Sigmoid colon (tissue), 7 donors: ENCODE measurements around the gene POLR2H. TPM values are rescaled to one million over a fixed set of nuclear protein-coding genes. Genes with fewer than 3 reads are reported as not detected.

Source experiments
- DNase-seq: peaks from one replicate; pipeline ENCODE4 v3.0.0-alpha.2; 2019
- H3K27ac ChIP-seq, 4 donors: fragments of 200-600 bp; sonication (generic); one replicate each; pipeline ENCODE4 v1.5.1; 2016 to 2019; ENCODE audit warnings: mild to moderate bottlenecking in 1 of 4
- H3K27me3 ChIP-seq, 3 donors: fragments of 200-600 bp; sonication (generic); one replicate each; pipeline ENCODE4 v1.5.1; 2019; ENCODE audit warnings: mild to moderate bottlenecking in 1 of 3
- H3K36me3 ChIP-seq, 4 donors: fragments of 200-600 bp; sonication (generic); one replicate each; pipeline ENCODE4 v1.5.1; 2016 to 2019
- H3K4me1 ChIP-seq, 4 donors: fragments of 200-600 bp; sonication (generic); one replicate each; pipeline ENCODE4 v1.5.1; 2017 to 2019
- H3K4me3 ChIP-seq, 4 donors: fragments of 200-600 bp; sonication (generic); one replicate each; pipeline ENCODE4 v1.5.1; 2017 to 2019; ENCODE audit warnings: mild to moderate bottlenecking in 2 of 4, moderate library complexity in 1 of 4
- H3K9me3 ChIP-seq, 4 donors: fragments of 200-600 bp in 3 of 4; sonication (generic) in 3 of 4; one replicate each; pipeline versions ENCODE4 v1.5.1 to v1.6.1; 2013 to 2019
- EP300 ChIP-seq, 4 donors: sonication (generic); formaldehyde crosslinking; IDR thresholded peaks; one replicate each; pipeline ENCODE4 v1.6.1; 2017; ENCODE audit warnings: antibody characterized with exemption in 4 of 4
- POLR2A ChIP-seq, 2 donors: fragments of 450-650 bp; IDR thresholded peaks; one replicate each; pipeline ENCODE4 v1.6.1; 2016; ENCODE audit warnings: antibody characterized with exemption in 2 of 2, mild to moderate bottlenecking in 2 of 2, moderate library complexity in 2 of 2
- POLR2AphosphoS5 ChIP-seq, 4 donors: sonication (generic); formaldehyde crosslinking; IDR thresholded peaks; one replicate each; pipeline ENCODE4 v1.6.1; 2017; ENCODE audit warnings: antibody characterized with exemption in 4 of 4
- WGBS, 2 donors: extraction: QIAGEN DNeasy Blood & Tissue Kit; methylation state at CpG; one replicate each; pipeline ENCODE4 v1.1.7; 2013; 5-methylcytosine and 5-hydroxymethylcytosine counted together
- intact Hi-C: fragments of 100-400 bp; cut with DNase I; formaldehyde crosslinking; loops from one replicate; pipeline ENCODE4 v1.15.1; 2023
- polyA plus RNA-seq, 3 donors: library from polyadenylated mRNA; stranded (reverse); fragments of 200-250 nt; gene quantifications; one replicate each; pipeline ENCODE4 v1.2.3, GENCODE V29; 2013
- total RNA-seq, 4 donors: library from RNA; depleted of rRNA; stranded (reverse); fragments of >200 nt; gene quantifications; one replicate each; pipeline ENCODE4 v1.1.0, GENCODE V29; 2016
- TF ChIP-seq, protein P1 (sequence below), 4 experiments: fragments of 450-650 bp in 3 of 4; fragments of 200-600 bp in 1 of 4; IDR thresholded peaks; one replicate each; pipeline ENCODE4 v1.5.1; 2016 to 2019; ENCODE audit warnings: antibody characterized with exemption in 4 of 4, mild to moderate bottlenecking in 3 of 4, moderate library complexity in 2 of 4
- donor health status: healthy with polysubstance abuse.
- donor health status: Bipolar disorder and iron deficiency.
- donor health status: healthy.

POLR2H gene
- total and polyA plus RNA-seq, 7 donors = 53.2 to 162 (median 92.5) TPM

DNA sequence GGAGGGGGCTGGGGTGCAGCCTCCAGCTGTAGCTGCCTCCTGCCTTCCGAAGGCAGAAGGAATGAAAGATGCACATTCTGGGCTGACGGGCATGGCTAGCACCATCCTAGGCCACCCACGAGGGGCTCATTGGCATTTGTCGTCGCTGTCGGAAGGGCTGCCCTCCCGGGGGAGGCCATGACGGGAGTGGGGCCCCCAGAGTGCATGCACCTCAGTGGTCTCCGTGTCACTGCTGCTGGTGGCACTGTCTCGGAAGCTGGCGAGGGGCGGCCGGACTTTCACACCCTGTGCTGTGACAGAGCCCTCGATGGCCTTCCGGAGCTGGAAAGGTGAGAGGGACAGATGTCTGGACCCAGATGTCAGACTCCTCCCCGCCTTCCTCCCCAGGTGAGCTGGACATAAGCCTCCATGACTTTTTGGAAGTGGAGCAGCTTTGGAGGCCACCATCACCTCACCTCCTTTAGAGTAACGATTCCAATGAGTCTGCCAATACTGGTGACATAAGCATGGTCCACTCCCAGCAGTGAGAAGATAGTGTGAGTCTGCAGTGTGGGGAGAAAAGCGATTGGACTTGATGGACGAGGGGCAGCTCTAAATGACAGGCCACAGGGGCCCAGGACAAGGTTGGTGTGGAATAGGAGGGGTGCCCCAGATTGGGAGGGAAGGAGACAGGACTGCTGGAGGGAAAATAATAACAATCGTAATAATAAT lies 14.9 kb upstream of the POLR2H start:
- Histone ChIP-seq H3K4me1 (peaks cover 0 to 20% (median 4%) of the 10 kb centered on the region in 4 donors), H3K27ac (peak overlapping the region in 1 of 4 donors; percentile 17), H3K9me3 (no peaks in the 10 kb centered on the region), H3K27me3 (no peaks in the 10 kb centered on the region), H3K36me3 (peaks cover 25 to 40% (median 35%) of the 10 kb centered on the region in 4 donors), H3K4me3 (no peak overlapping the region)
- no peak for DNase-seq
- TF ChIP-seq POLR2A (IDR thresholded peaks at IDR 0.05) (no peak), EP300 (IDR thresholded peaks at IDR 0.05) (no peak), POLR2AphosphoS5 (IDR thresholded peaks at IDR 0.05) (no peak)
- TF ChIP-seq, protein P1, sequence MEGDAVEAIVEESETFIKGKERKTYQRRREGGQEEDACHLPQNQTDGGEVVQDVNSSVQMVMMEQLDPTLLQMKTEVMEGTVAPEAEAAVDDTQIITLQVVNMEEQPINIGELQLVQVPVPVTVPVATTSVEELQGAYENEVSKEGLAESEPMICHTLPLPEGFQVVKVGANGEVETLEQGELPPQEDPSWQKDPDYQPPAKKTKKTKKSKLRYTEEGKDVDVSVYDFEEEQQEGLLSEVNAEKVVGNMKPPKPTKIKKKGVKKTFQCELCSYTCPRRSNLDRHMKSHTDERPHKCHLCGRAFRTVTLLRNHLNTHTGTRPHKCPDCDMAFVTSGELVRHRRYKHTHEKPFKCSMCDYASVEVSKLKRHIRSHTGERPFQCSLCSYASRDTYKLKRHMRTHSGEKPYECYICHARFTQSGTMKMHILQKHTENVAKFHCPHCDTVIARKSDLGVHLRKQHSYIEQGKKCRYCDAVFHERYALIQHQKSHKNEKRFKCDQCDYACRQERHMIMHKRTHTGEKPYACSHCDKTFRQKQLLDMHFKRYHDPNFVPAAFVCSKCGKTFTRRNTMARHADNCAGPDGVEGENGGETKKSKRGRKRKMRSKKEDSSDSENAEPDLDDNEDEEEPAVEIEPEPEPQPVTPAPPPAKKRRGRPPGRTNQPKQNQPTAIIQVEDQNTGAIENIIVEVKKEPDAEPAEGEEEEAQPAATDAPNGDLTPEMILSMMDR (IDR thresholded peaks at IDR 0.05) = no peak
- WGBS, 2 donors = 93 to 95% methylated on average over 20 of the region's 20 CpGs
- intact Hi-C loops = no loop called here

DNA sequence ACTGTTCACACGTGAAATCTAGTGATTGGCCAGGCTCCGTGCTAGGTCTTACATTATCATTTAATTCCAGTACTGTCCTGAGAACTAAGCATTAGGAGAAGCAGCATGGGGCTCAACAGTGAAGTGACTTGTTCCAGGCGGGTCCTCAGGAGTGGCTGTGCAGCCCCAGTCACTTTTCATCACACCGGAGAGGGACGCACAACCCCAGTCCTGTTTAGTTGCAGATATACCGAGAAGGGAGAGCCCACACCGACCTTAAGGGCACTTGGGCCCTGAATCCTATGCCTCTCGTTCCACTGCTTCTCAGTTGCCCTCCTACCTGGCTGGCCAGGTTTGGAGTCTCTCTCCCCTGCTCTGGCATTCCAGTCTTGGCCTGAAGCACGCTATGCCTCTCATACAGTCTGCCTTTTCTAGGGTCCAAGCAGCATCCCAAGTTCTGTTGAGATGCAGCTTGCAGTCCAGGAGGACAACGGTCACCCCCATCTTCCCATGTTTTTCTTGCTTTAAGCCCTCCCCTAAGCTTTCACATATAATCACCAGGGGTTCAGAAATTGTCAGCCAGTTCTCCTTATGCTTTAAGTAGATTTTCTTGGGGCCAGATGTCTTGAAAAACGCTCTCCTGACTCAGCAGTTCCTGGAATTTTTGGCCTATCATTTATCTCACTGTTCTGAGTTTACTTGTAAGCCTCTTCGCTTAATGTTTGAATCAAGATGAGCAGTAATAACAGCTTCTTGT lies 14.0 kb upstream of the POLR2H start:
- intact Hi-C loops = no loop called here
- WGBS, 2 donors = 75 to 87% methylated on average over 12 of the region's 12 CpGs

DNA sequence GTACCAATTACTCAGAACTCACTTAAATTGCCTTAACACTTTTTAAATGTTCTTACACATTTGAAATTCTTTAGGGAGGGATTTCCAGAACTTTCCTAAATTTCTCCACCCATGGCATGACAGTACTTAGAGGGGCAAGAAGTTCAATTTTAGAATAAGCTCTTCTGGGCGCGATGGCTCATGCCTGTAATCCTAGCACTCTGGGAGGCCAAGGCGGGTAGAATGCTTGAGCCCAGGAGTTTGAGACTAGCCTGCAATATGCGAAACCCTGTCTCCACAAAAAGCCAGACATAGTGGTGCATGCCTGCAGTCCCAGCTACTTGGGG lies 13.5 kb upstream of the POLR2H start:
- Histone ChIP-seq H3K4me3 (no peak overlapping the region), H3K27ac (no peak overlapping the region), H3K27me3 (no peaks in the 10 kb centered on the region), H3K36me3 (peaks cover 11 to 26% (median 22%) of the 10 kb centered on the region in 4 donors), H3K4me1 (peaks cover 0 to 20% (median 4%) of the 10 kb centered on the region in 4 donors), H3K9me3 (no peaks in the 10 kb centered on the region)
- intact Hi-C loops = no loop called here
- no peak for DNase-seq
- TF ChIP-seq, protein P1 (IDR thresholded peaks at IDR 0.05) = no peak
- TF ChIP-seq EP300 (IDR thresholded peaks at IDR 0.05) = no peak
- TF ChIP-seq POLR2A (IDR thresholded peaks at IDR 0.05) = no peak
- TF ChIP-seq POLR2AphosphoS5 (IDR thresholded peaks at IDR 0.05) = no peak
- WGBS, 2 donors = 83 to 89% methylated on average over 4 of the region's 4 CpGs

More for the DNA sequence above, 14.0 kb upstream of the POLR2H start:
- peaks cover 17 to 31% (median 26%) of the 10 kb centered on the region in 4 donors for H3K36me3 ChIP-seq
- H3K4me3 ChIP-seq = no peak overlapping the region
- no peaks in the 10 kb centered on the region for H3K9me3 ChIP-seq
- H3K27me3 ChIP-seq = no peaks in the 10 kb centered on the region
- DNase-seq = no peak
- TF ChIP-seq, protein P1 (IDR thresholded peaks at IDR 0.05) = no peak
- no peak for TF ChIP-seq POLR2A (IDR thresholded peaks at IDR 0.05)
- TF ChIP-seq POLR2AphosphoS5 (IDR thresholded peaks at IDR 0.05) = peak in 1 of 4 donors; percentile 6
- no peak overlapping the region for H3K27ac ChIP-seq
- H3K4me1 ChIP-seq = peaks cover 0 to 20% (median 4%) of the 10 kb centered on the region in 4 donors

DNA sequence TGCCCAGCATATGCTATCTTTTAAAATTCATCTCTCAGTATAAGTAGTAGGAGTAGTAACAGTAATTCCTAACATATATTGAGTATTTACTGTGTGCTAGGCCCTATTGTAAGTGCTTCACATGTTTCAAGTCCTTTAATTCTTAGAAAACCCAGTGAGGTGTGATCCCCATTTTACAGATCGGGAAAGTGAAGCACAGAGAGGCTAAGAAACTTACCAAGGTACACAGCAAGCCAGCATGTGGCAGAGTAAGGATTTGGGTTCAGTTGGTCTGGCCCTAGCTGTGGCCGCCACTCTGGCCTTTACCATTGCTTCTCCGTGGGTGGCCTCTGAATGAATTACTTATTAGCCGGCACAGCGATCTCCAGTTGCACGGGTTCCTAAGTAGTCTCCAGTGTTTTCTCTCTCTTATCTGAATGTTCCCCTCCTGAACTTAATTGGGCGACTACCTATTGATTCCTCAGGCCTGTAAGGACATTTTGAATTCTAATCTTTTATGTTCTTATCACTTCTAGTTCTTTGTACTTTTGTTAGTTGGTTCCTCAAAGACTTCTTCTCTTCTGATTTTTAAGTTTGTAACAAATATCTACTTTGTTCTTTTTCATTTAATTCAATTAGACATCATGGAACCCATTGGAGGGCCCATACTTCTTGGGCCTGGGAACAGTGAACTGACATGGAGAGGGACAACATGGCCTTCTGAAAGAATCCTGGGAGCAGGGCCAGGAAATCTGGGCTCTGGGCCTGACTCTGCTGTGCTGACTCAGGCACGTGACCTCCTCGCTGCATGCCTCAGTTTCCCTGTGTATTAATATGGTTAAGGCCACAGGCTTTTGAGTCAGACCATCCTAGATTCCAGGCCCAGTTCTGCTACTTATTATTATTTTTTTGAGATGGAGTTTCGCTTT lies 11.7 kb upstream of the POLR2H start:
- no peaks in the 10 kb centered on the region for H3K27me3 ChIP-seq
- peaks cover 0 to 25% (median 6%) of the 10 kb centered on the region in 4 donors for H3K4me1 ChIP-seq
- peaks cover 3 to 13% (median 6%) of the 10 kb centered on the region in 4 donors for H3K36me3 ChIP-seq
- no peak overlapping the region for H3K27ac ChIP-seq
- WGBS, 2 donors = 94% methylated on average over 10 of the region's 10 CpGs
- no peaks in the 10 kb centered on the region for H3K9me3 ChIP-seq
- TF ChIP-seq POLR2A (IDR thresholded peaks at IDR 0.05) (no peak), EP300 (IDR thresholded peaks at IDR 0.05) (no peak), POLR2AphosphoS5 (IDR thresholded peaks at IDR 0.05) (no peak)
- TF ChIP-seq, protein P1 (IDR thresholded peaks at IDR 0.05) = no peak
- intact Hi-C loops = no loop called here
- no peak for DNase-seq
- H3K4me3 ChIP-seq = no peak overlapping the region
